ENCODE data around the gene SLC13A4.

The SLC13A4 gene

GRCh38 chr7:135706858-135707569 lies 21.0 kb downstream of the SLC13A4 start (continued):
- TF ChIP-seq TCF7L2 (IDR thresholded peaks at IDR 0.05; ENCODE audit: borderline replicate concordance, low read depth, low read length) = 0 out of 2 replicates have a peak, but pooled peaks have one; percentile 37
- 0 out of 2 replicates have a peak, but pooled peaks have one; percentile 35 for TF ChIP-seq ZNF24 (tag by site-specific recombination; IDR thresholded peaks at IDR 0.05)
- TF ChIP-seq ZNF350 (tag by site-specific recombination; IDR thresholded peaks at IDR 0.05) = no peak
- no peak for TF ChIP-seq ZNF112 (tag by site-specific recombination; IDR thresholded peaks at IDR 0.05)
- peak; percentile 92 for TF ChIP-seq ZNF2 (tag by site-specific recombination; IDR thresholded peaks at IDR 0.05)
- peak; percentile 97 for TF ChIP-seq TRIM28 (IDR thresholded peaks at IDR 0.05; ENCODE audit: borderline replicate concordance, low read length)
- TF ChIP-seq ZNF843 (tag by site-specific recombination; IDR thresholded peaks at IDR 0.05) = peak; percentile 51; the same call in 1 of the 2 replicates
- no peak for TF ChIP-seq ZNF664 (tag by site-specific recombination; IDR thresholded peaks at IDR 0.05)
- no peak for TF ChIP-seq ZNF341 (tag by site-specific recombination; IDR thresholded peaks at IDR 0.05; ENCODE audit: low read depth)
- TF ChIP-seq ZBTB7A (tag by site-specific recombination; IDR thresholded peaks at IDR 0.05; ENCODE audit: low read depth) = no peak
- no peak for TF ChIP-seq ZNF23 (tag by site-specific recombination; IDR thresholded peaks at IDR 0.05; ENCODE audit: borderline replicate concordance)
- no peak for TF ChIP-seq ZNF391 (tag by site-specific recombination; IDR thresholded peaks at IDR 0.05; ENCODE audit: borderline replicate concordance, low read depth)
- no peak for TF ChIP-seq ZNF521 (tag by site-specific recombination; IDR thresholded peaks at IDR 0.05)
- no peak for TF ChIP-seq REST (tag by site-specific recombination; IDR thresholded peaks at IDR 0.05)
- TF ChIP-seq ZNF792 (tag by site-specific recombination; IDR thresholded peaks at IDR 0.05) = no peak
- TF ChIP-seq EGR2 (tag by site-specific recombination; IDR thresholded peaks at IDR 0.05; ENCODE audit: low read depth) = 0 out of 2 replicates have a peak, but pooled peaks have one; percentile 18
- no peak for TF ChIP-seq SP3 (tag by site-specific recombination; IDR thresholded peaks at IDR 0.05)
- TF ChIP-seq ZNF501 (tag by site-specific recombination; IDR thresholded peaks at IDR 0.05) = no peak
- TF ChIP-seq ZSCAN5A (tag by site-specific recombination; IDR thresholded peaks at IDR 0.05) = no peak

GRCh38 chr7:135706038-135706742 lies 21.8 kb downstream of the SLC13A4 start:
- no peak overlapping the region for H3K4me3 ChIP-seq (ENCODE audit: low read depth, low read length)
- no peaks in the 10 kb centered on the region for H3K4me1 ChIP-seq (ENCODE audit: control insufficient read depth, insufficient read depth, low read length)
- peaks cover 0 to 23% of the 10 kb centered on the region in 2 experiments; a peak in 1 of 3 replicates for H3K36me3 ChIP-seq (ENCODE audit: control insufficient read depth in 2 of 2, insufficient read depth in 1 of 2, low read length in 2 of 2)
- TF ChIP-seq ZSCAN30 (tag by site-specific recombination; IDR thresholded peaks at IDR 0.05) = no peak
- no peak for TF ChIP-seq ZBTB17 (tag by site-specific recombination; IDR thresholded peaks at IDR 0.05)
- no peak for TF ChIP-seq ZNF510 (tag by site-specific recombination; IDR thresholded peaks at IDR 0.05; ENCODE audit: insufficient replicate concordance)
- no peak for TF ChIP-seq ZSCAN5A (tag by site-specific recombination; IDR thresholded peaks at IDR 0.05)
- no peak for TF ChIP-seq ZNF544 (tag by site-specific recombination; IDR thresholded peaks at IDR 0.05)
- no peak for TF ChIP-seq ZNF175 (tag by site-specific recombination; IDR thresholded peaks at IDR 0.05)
- TF ChIP-seq ZNF112 (tag by site-specific recombination; IDR thresholded peaks at IDR 0.05) = no peak
- no peak for TF ChIP-seq MZF1 (tag by site-specific recombination; IDR thresholded peaks at IDR 0.05; ENCODE audit: borderline replicate concordance)
- no peak for TF ChIP-seq ZNF658 (tag by site-specific recombination; IDR thresholded peaks at IDR 0.05)
- TF ChIP-seq OVOL3 (tag by site-specific recombination; IDR thresholded peaks at IDR 0.05) = no peak
- no peaks in the 10 kb centered on the region for H3K9me3 ChIP-seq (ENCODE audit: control insufficient read depth, insufficient read depth, low read depth, low read length)
- CTCF ChIA-PET = interaction anchor here (0.5 to 1.4 kb wide), 5 partner anchors 12 to 36 kb away, joined by 3 to 4 read pairs (median 3); no protein-coding TSS in a partner anchor
- H3K27ac ChIP-seq (ENCODE audit: extremely low read depth, low read depth, low read length) = no peak overlapping the region
- POLR2A ChIA-PET = no interaction called here
